GM19395 (cell line): Measurements from ENCODE around the gene FYB2.
"Not testable (repeated sequence)": the region's sequence is repeated elsewhere in the genome, so short reads cannot be mapped to it uniquely, and the experiment has no call there.

Experiments
- ATAC-seq: cut with Tn5 transposase; IDR thresholded peaks from one replicate; pipeline ENCODE4 v1.9.1; 2021; ENCODE audit warnings: mild to moderate bottlenecking, moderate library complexity; ENCODE audit not compliant: unreplicated experiment

Gene FYB2

DNA sequence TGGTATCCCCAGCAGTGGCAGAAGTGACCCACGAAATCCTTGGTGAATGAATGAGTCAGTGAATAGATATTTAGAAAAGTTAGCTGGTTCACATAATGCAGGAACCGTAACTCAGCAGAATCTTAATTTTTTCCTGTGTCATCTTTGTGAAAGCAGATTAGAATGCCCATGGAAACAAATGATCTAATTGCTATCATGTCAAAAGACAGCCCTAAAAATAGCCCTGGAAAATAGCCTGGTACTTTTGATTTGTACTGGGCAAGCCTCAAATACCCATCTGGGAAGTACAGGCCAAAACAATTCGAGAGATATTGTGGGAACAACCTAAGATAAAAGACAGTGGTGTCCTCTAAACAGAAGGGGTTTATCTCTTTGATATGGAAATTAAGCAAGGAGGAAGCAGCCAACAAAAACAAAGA is 21.1 kb downstream of the FYB2 start:
- ATAC-seq: no peak

- ATAC-seq: no peak
These were observed 22.0 kb downstream of the FYB2 start for GRCh38 chr1:56797065-56797685.

DNA sequence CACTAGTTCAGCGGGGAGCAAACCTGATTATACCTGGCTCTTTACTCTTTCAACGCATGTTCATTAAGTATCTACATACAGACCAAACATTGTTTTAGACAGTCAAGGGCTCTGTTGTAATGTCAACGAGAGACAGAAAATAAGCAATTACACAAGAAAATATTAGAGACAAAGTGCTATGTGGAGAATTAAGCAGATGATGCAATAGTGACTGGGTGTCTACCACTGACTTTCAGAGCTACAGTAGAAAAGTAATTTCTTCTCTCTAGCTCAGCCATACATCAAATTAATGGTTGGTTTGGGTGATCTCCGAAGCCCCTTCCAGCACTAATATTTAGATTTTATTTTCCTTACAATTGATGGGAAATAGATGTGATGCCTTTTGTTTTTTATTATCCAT is 23.3 kb downstream of the FYB2 start:
- no peak for ATAC-seq

- no peak for ATAC-seq
These were observed 29.2 kb downstream of the FYB2 start for GRCh38 chr1:56790036-56790435.

DNA sequence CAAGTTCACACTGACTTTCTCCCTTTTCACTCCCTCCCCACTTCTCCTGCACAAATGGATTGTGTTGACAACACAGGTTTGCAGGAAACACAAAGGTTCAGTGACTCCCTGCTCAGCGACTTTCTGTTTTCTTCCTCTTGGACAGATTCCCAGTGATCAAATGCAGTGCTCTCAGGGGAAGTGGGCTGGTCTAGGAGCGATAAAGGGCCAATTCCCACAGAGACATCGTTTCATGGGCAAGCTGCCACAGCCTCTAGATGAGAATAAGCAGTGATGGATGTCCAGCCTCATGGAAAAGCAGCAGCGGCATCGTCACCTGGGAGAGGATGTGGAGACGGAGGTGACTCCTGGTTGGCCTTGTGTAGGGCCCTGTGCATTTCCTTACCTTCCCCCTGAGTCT is 30.6 kb downstream of the FYB2 start:
- no peak for ATAC-seq

- ATAC-seq: no peak
These were observed 31.1 kb downstream of the FYB2 start for GRCh38 chr1:56788102-56788501.

GRCh38 chr1:56787330-56787729 is 31.9 kb downstream of the FYB2 start:
- ATAC-seq: no peak

- ATAC-seq: no peak
These were observed 36.4 kb downstream of the FYB2 start for GRCh38 chr1:56782773-56783172.

- ATAC-seq: no peak
These were observed 38.4 kb downstream of the FYB2 start for GRCh38 chr1:56780826-56781225.

DNA sequence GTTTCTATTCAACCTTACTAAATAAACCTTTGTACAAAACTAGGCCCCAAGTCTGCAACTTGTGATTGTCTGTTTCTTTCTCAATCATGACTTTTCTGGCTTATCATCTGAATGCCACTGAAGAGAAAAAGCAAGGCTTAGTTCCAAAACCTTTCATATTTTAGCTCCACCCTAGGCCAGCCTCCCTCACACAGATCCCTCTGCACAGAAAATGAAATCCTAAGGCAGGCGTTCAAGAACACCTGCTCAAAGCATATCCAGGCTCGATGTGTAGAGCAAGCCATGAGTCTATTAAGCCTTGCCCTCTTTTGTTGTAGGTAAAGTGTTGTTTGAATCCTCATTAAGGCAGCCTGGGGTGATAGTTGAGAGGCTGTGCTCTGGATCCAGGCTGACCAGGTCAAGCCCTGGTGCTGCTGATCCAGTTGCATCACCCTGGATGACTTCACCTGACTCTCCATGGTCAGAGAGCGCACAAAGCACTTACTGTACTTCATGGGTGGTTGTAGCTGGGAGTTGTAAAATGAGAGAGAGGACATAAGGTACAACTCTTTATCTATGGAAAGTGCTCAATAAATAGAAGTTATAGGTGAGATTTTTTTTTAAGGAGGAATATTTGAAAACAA is 39.0 kb downstream of the FYB2 start:
- no peak for ATAC-seq

GRCh38 chr1:56777972-56778371 is 41.2 kb downstream of the FYB2 start:
- ATAC-seq: no peak

- ATAC-seq: not testable (repeated sequence)
These were observed 44.5 kb downstream of the FYB2 start for GRCh38 chr1:56774732-56775131.

DNA sequence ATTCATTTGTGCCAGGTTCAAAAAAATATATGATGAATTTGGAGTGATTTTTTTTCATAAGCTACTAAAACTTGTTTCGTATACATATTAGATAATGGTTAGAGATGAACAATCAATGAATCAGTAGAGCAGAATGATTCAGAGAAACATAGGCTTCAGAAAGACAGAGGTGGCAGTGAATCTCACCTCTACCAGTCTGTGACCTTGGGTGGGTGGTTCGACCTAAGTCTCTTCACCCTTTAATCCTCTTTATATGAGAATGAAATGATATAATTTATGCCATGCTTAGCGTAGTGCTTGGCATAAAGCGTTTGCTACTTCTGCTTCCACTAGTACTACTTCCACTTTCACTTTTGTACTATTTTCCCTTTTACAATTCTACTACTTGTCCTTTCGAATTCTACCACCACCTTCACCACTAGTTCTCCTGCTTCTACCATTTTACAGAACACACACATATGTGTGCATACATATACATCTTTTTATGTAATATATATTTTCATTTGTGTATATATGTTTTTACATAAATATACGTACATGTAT is 45.1 kb downstream of the FYB2 start:
- no peak for ATAC-seq

- ATAC-seq: no peak
These were observed 45.7 kb downstream of the FYB2 start for GRCh38 chr1:56773341-56774066.

DNA sequence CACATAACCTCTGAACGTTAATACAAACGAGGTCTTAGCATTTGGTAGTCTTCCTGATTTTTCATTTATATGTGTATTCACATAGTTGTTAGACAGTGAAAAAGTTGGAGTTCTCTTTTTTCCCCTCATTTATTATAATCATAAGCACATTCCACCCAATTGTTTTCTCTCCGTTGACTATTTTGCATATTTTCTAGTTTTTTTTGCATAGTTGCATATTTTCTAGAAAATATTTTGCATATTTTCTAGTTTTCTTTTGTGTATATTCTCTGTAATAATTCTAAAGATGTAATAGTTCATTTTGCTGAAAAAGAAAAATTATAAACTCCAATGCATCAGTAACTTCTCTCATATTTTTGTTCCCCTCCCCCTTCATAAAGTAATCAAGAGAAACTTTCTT is 47.5 kb downstream of the FYB2 start:
- ATAC-seq: no peak

DNA sequence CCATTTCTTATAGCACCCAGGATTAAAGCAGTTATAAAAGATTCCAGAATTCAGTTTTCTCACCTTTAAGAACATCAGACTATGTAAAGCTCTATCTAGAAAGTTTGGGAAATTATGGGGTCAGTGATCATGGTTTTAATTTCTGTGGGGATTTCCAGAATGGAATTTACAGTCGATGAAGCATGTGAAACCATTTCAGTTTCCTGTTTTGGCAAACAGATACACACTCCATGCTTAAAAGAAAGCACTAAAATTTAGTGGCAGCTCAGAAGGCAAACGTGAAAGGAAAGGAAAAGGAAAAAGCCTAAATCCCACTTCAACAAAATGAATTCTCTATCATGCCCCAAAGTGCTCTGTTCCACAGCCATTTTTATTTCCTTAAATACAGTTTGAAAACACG is 60.4 kb downstream of the FYB2 start:
- no peak for ATAC-seq

- ATAC-seq: no peak
These were observed 61.1 kb downstream of the FYB2 start for GRCh38 chr1:56758135-56758534.

DNA sequence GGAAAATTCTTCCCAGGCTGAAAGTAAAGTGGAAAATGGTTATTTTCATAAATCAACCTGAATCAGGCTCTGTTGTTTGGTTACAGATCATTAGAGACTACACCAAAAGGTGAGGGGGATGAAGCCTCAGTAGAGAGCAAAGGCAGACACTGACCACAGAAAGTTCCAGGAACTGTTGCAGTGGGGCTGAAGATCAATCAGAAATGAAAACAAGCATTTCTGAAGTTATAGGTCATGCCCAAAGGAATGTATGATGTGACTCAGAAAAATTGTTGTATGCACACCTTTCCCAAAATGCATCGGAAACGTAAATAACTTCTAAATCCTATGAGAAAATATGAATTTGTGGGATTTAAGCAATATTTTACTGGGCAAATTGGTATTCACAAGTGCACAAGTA is 63.3 kb downstream of the FYB2 start:
- no peak for ATAC-seq

GRCh38 chr1:56754708-56755479 is 64.3 kb downstream of the FYB2 start:
- ATAC-seq: no peak

GRCh38 chr1:56745231-56745630 is 74.0 kb downstream of the FYB2 start:
- no peak for ATAC-seq

GRCh38 chr1:56728964-56729363 is 90.2 kb downstream of the FYB2 start:
- no peak for ATAC-seq
